Adrenal gland (tissue), 5 donors: ENCODE data around the gene SLC15A1.

ENCODE experiments used
- POLR2A ChIP-seq, 2 donors: fragments of 450-650 bp; IDR thresholded peaks; one replicate each; pipeline ENCODE4 v1.6.1; 2017; ENCODE audit warnings: antibody characterized with exemption in 2 of 2, mild to moderate bottlenecking in 2 of 2, moderate library complexity in 1 of 2
- TF ChIP-seq, protein P1 (sequence below), 6 experiments: fragments of 450-650 bp in 4 of 6; fragments of 200-600 bp in 2 of 6; sonication (generic) in 1 of 6; IDR thresholded peaks; 1 replicate in 5 of 6; 2 replicates in 1 of 6; pipeline versions ENCODE4 v1.5.1 to v1.8.0; 2016 to 2021; ENCODE audit warnings: antibody characterized with exemption in 6 of 6, mild to moderate bottlenecking in 2 of 6, moderate library complexity in 1 of 6
- donor health status: DM: no; HTN: no; CAD: no.

DNA sequence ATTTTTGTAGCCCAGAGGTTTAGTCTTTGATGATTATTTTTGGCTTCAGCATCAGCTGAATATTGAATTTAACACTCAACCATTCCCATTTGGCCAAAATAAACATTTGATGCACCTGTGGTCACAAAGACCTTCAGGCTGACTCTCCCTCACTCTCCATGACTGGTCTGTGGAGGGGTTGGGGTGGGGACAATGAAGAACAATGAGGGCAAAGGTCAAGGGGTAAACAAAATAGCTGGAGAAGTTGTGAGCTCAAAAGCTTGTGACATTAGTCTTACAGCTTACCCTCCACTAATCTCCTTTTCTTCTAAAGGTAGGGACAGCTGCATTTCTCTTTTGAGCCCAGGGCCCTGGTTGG lies 86.9 kb downstream of the SLC15A1 start:
- TF ChIP-seq, protein P1, sequence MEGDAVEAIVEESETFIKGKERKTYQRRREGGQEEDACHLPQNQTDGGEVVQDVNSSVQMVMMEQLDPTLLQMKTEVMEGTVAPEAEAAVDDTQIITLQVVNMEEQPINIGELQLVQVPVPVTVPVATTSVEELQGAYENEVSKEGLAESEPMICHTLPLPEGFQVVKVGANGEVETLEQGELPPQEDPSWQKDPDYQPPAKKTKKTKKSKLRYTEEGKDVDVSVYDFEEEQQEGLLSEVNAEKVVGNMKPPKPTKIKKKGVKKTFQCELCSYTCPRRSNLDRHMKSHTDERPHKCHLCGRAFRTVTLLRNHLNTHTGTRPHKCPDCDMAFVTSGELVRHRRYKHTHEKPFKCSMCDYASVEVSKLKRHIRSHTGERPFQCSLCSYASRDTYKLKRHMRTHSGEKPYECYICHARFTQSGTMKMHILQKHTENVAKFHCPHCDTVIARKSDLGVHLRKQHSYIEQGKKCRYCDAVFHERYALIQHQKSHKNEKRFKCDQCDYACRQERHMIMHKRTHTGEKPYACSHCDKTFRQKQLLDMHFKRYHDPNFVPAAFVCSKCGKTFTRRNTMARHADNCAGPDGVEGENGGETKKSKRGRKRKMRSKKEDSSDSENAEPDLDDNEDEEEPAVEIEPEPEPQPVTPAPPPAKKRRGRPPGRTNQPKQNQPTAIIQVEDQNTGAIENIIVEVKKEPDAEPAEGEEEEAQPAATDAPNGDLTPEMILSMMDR (IDR thresholded peaks at IDR 0.05) = no peak
- no peak for TF ChIP-seq POLR2A (IDR thresholded peaks at IDR 0.05)
